Dendritic cell treated with granulocyte-macrophage colony-stimulating factor and Interleukin-4, amounts not matched to agents 40 ng/mL and 50 ng/mL, for 4 days (primary cell): Measurements from ENCODE around the gene NDRG4.

Source experiments
- H3K27ac Mint-ChIP-seq: one replicate; pipeline ENCODE4 v1.8.0; 2022; ENCODE audit warnings: mild to moderate bottlenecking, mixed read lengths
- H3K27me3 Mint-ChIP-seq: one replicate; pipeline ENCODE4 v1.8.0; 2022; ENCODE audit warnings: mild to moderate bottlenecking, mixed read lengths
- H3K36me3 Mint-ChIP-seq: one replicate; pipeline ENCODE4 v1.8.0; 2022; ENCODE audit warnings: low read depth, mixed read lengths
- H3K4me1 Mint-ChIP-seq: one replicate; pipeline ENCODE4 v1.8.0; 2022; ENCODE audit warnings: low read depth, mixed read lengths
- H3K4me3 Mint-ChIP-seq: one replicate; pipeline ENCODE4 v1.8.0; 2022; ENCODE audit warnings: mild to moderate bottlenecking, moderate library complexity, mixed read lengths
- H3K9me3 Mint-ChIP-seq: one replicate; pipeline ENCODE4 v1.8.0; 2022; ENCODE audit warnings: mixed read lengths
- intact Hi-C: fragments of 100-400 bp; cut with micrococcal nuclease; formaldehyde crosslinking; loops from one replicate; pipeline ENCODE4 v1.15.0; 2022

NDRG4 gene

GRCh38 chr16:58494981-58495520 is 4.9 kb upstream of the NDRG4 start:
- no peak overlapping the region for H3K27ac Mint-ChIP-seq
- H3K36me3 Mint-ChIP-seq: no peaks in the 10 kb centered on the region
- H3K9me3 Mint-ChIP-seq: no peaks in the 10 kb centered on the region
- peaks cover 46% of the 10 kb centered on the region for H3K27me3 Mint-ChIP-seq
- H3K4me1 Mint-ChIP-seq: peaks cover 5% of the 10 kb centered on the region
- no peak overlapping the region for H3K4me3 Mint-ChIP-seq
- intact Hi-C loops: no loop called here

GRCh38 chr16:58495521-58496331 is 4.2 kb upstream of the NDRG4 start:
- no peaks in the 10 kb centered on the region for H3K36me3 Mint-ChIP-seq
- H3K27ac Mint-ChIP-seq: no peak overlapping the region
- no peak overlapping the region for H3K4me3 Mint-ChIP-seq
- peaks cover 53% of the 10 kb centered on the region for H3K27me3 Mint-ChIP-seq
- no peaks in the 10 kb centered on the region for H3K9me3 Mint-ChIP-seq
- intact Hi-C loops: no loop called here
- peaks cover 9% of the 10 kb centered on the region for H3K4me1 Mint-ChIP-seq

GRCh38 chr16:58497468-58497867 is 2.5 kb upstream of the NDRG4 start:
- peak overlapping the region; percentile 21 for H3K27ac Mint-ChIP-seq
- peaks cover 68% of the 10 kb centered on the region for H3K27me3 Mint-ChIP-seq
- H3K9me3 Mint-ChIP-seq: no peaks in the 10 kb centered on the region
- no peak overlapping the region for H3K4me3 Mint-ChIP-seq
- H3K4me1 Mint-ChIP-seq: peaks cover 18% of the 10 kb centered on the region
- intact Hi-C loops: no loop called here
- H3K36me3 Mint-ChIP-seq: no peaks in the 10 kb centered on the region

- Mint-ChIP-seq H3K4me1 (peaks cover 18% of the 10 kb centered on the region), H3K9me3 (no peaks in the 10 kb centered on the region), H3K27me3 (peaks cover 70% of the 10 kb centered on the region), H3K36me3 (no peaks in the 10 kb centered on the region), H3K27ac (peak overlapping the region; percentile 21), H3K4me3 (no peak overlapping the region)
- intact Hi-C loops: no loop called here
Measured at GRCh38 chr16:58497935-58498334, 2.0 kb upstream of the NDRG4 start.

GRCh38 chr16:58498341-58499091 is 1.4 kb upstream of the NDRG4 start:
- H3K36me3 Mint-ChIP-seq: no peaks in the 10 kb centered on the region
- intact Hi-C loops: no loop called here
- H3K4me3 Mint-ChIP-seq: no peak overlapping the region
- peaks cover 18% of the 10 kb centered on the region for H3K4me1 Mint-ChIP-seq
- peaks cover 73% of the 10 kb centered on the region for H3K27me3 Mint-ChIP-seq
- H3K27ac Mint-ChIP-seq: no peak overlapping the region
- no peaks in the 10 kb centered on the region for H3K9me3 Mint-ChIP-seq

- no peaks in the 10 kb centered on the region for H3K9me3 Mint-ChIP-seq
- intact Hi-C loops: no loop called here
- H3K36me3 Mint-ChIP-seq: no peaks in the 10 kb centered on the region
- no peak overlapping the region for H3K4me3 Mint-ChIP-seq
- no peak overlapping the region for H3K27ac Mint-ChIP-seq
- H3K27me3 Mint-ChIP-seq: peaks cover 71% of the 10 kb centered on the region
- peaks cover 18% of the 10 kb centered on the region for H3K4me1 Mint-ChIP-seq
Measured at GRCh38 chr16:58499092-58499511, 841 bp upstream of the NDRG4 start.

GRCh38 chr16:58500430-58501241 is 693 bp downstream of the NDRG4 start:
- no peak overlapping the region for H3K27ac Mint-ChIP-seq
- H3K4me1 Mint-ChIP-seq: peaks cover 14% of the 10 kb centered on the region
- peaks cover 67% of the 10 kb centered on the region for H3K27me3 Mint-ChIP-seq
- H3K9me3 Mint-ChIP-seq: no peaks in the 10 kb centered on the region
- H3K36me3 Mint-ChIP-seq: no peaks in the 10 kb centered on the region
- intact Hi-C loops: no loop called here
- peak overlapping the region; percentile 22 for H3K4me3 Mint-ChIP-seq

GRCh38 chr16:58501242-58502131 is 1.5 kb downstream of the NDRG4 start:
- Mint-ChIP-seq H3K27me3 (peaks cover 67% of the 10 kb centered on the region), H3K9me3 (no peaks in the 10 kb centered on the region), H3K4me3 (peak overlapping the region; percentile 22), H3K27ac (no peak overlapping the region), H3K4me1 (peaks cover 13% of the 10 kb centered on the region), H3K36me3 (no peaks in the 10 kb centered on the region)
- intact Hi-C loops: no loop called here

- no peaks in the 10 kb centered on the region for H3K9me3 Mint-ChIP-seq
- H3K4me3 Mint-ChIP-seq: no peak overlapping the region
- no peak overlapping the region for H3K27ac Mint-ChIP-seq
- H3K36me3 Mint-ChIP-seq: no peaks in the 10 kb centered on the region
- H3K4me1 Mint-ChIP-seq: peaks cover 13% of the 10 kb centered on the region
- peaks cover 72% of the 10 kb centered on the region for H3K27me3 Mint-ChIP-seq
- intact Hi-C loops: no loop called here
Measured at GRCh38 chr16:58502217-58502921, 2.4 kb downstream of the NDRG4 start.

GRCh38 chr16:58503166-58503862 is 3.4 kb downstream of the NDRG4 start:
- Mint-ChIP-seq H3K36me3 (no peaks in the 10 kb centered on the region), H3K27me3 (peaks cover 64% of the 10 kb centered on the region), H3K4me1 (peaks cover 13% of the 10 kb centered on the region), H3K9me3 (no peaks in the 10 kb centered on the region), H3K4me3 (no peak overlapping the region), H3K27ac (no peak overlapping the region)
- intact Hi-C loops: no loop called here

GRCh38 chr16:58503863-58504688 is 4.1 kb downstream of the NDRG4 start:
- H3K27ac Mint-ChIP-seq: no peak overlapping the region
- H3K27me3 Mint-ChIP-seq: peaks cover 56% of the 10 kb centered on the region
- intact Hi-C loops: no loop called here
- no peaks in the 10 kb centered on the region for H3K9me3 Mint-ChIP-seq
- H3K36me3 Mint-ChIP-seq: no peaks in the 10 kb centered on the region
- H3K4me3 Mint-ChIP-seq: no peak overlapping the region
- H3K4me1 Mint-ChIP-seq: peaks cover 13% of the 10 kb centered on the region
